ENCODE results near the gene ADAMTS20.

The ADAMTS20 gene

GRCh38 chr12:43493261-43493797 lies 58.7 kb downstream of the ADAMTS20 start:
- in situ Hi-C loops (cut with MboI; ENCODE audit: low pct_unique_long_range_greater_than_20kb, low sequenced_read_pairs): no loop called here
- DNase-seq: no peak

DNA sequence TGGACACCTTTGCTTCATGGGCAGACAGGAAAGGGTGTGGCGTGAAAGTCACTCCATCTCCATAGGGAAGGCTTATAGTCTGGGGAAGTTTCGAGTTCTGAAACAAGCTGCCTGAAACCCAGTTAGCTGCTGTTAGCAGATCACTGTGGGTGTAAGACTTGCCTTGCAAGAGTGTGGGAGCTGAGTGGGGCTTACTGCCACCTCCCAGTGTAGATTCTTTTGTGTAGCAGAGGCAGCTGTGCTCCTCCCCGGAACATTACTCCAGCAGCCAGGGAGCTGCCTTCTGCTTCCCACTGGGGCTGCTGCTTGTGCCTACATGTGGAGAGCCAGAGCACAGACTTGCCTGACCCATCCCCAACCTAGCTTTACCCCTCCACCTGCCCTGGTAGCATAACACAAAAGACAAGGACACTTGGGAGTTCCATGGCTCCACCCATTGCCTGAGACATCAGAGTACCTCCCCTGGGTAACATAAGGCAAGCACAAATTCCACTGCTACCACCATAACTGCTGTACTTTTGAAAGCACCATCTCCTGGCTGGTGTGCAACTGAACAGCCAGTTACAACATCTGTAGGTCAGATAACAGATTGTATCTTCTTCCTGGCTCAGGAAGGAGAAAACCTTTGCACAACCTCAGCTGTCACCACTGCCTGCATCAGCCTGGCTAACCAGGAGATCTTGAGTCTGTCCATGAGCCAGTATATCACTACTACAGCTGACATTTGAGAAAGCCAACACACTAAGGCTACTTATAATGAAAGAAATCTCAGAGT lies 69.5 kb downstream of the ADAMTS20 start:
- in situ Hi-C loops (cut with MboI; ENCODE audit: low pct_unique_long_range_greater_than_20kb, low sequenced_read_pairs): no loop called here
- no peak for DNase-seq

DNA sequence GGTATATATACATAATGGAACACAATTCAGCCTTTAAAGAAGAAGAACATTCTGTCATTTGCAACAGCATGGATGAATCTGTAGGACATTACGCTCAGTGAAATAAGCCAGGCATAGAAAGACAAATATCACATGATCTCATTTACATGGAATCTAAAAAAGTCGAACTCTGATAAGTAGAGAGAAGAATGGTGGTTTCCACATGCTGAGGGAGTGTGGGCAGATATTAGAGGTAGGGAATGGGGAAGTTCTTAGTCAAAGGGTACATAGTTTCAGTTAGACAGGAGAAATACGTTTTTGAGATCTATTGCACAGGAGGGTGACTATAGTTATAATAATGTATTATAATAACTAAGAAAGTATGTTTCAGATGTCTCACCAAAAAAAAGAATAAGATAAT lies 71.4 kb downstream of the ADAMTS20 start:
- peak; percentile 9 for DNase-seq
- in situ Hi-C loops (cut with MboI; ENCODE audit: low pct_unique_long_range_greater_than_20kb, low sequenced_read_pairs): no loop called here

- no peak for DNase-seq
- in situ Hi-C loops (cut with MboI; ENCODE audit: low pct_unique_long_range_greater_than_20kb, low sequenced_read_pairs): no loop called here
Observed at GRCh38 chr12:43462741-43463140, 89.3 kb downstream of the ADAMTS20 start.

GRCh38 chr12:43462080-43462479 lies 89.9 kb downstream of the ADAMTS20 start:
- DNase-seq: no peak
- in situ Hi-C loops (cut with MboI; ENCODE audit: low pct_unique_long_range_greater_than_20kb, low sequenced_read_pairs): no loop called here

DNA sequence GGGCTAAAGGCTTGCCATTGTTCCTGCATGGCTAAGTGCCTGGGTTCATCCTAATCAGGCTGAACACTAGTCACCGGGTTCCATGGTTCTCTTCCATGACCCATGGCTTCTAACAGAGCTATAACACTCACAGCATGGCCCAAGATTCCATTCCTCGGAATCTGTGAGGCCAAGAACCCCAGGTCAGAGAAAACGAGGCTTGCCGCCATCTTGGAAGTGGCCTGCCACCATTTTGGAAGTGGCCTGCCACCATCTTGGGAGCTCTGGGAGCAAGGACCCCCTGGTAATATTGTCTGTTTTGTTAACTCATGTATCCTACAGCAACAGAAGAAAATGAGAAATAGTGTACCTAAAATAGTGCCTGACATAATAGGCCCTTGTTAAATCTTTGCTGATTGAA lies 92.7 kb downstream of the ADAMTS20 start:
- no peak for DNase-seq
- in situ Hi-C loops (cut with MboI; ENCODE audit: low pct_unique_long_range_greater_than_20kb, low sequenced_read_pairs): no loop called here

DNA sequence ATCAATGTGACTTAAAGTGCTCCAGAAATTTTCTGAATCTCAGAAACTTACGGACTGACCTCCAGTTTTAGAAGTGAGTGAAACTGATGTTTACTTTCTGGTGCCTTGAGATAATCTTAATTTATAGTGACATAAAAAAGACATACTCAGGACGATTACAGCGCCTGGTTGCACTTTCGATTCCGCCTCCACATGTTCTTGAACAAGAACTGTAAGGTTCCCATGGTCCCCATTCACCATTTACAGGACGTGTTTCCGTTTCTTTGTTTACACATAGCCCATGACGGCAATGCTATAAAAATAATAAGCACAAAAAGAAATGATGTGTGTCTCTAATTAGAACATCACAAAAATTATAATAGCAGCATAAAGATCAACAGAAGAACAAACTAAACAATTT lies 98.2 kb downstream of the ADAMTS20 start:
- no peak for DNase-seq

GRCh38 chr12:43444940-43445564 lies 107.0 kb downstream of the ADAMTS20 start:
- in situ Hi-C loops (cut with MboI; ENCODE audit: low pct_unique_long_range_greater_than_20kb, low sequenced_read_pairs): no loop called here
- DNase-seq: peak; percentile 63

More for the DNA sequence above, 98.2 kb downstream of the ADAMTS20 start:
- in situ Hi-C loops (cut with MboI; ENCODE audit: low pct_unique_long_range_greater_than_20kb, low sequenced_read_pairs): no loop called here

GRCh38 chr12:43436597-43436996 lies 115.4 kb downstream of the ADAMTS20 start:
- in situ Hi-C loops (cut with MboI; ENCODE audit: low pct_unique_long_range_greater_than_20kb, low sequenced_read_pairs): no loop called here
- DNase-seq: no peak

DNA sequence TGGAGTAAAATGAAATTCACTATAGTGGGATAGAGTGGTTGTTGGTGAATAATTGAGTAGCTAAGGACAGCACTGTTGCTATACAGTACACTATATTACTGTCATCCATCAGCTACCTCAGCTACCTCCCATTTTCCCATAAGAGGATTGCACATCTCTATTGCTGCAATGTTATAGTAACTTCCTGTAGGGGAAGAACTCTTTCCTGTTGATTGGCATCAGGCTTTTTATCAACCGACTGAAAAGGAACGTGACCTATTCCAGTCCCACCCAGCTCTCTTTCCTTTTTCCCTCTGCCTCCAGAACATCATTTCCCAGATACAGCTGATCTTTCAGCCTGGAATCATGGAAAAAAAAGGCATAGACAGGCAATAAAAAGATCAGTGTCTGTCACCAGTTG lies 117.4 kb downstream of the ADAMTS20 start:
- in situ Hi-C loops (cut with MboI; ENCODE audit: low pct_unique_long_range_greater_than_20kb, low sequenced_read_pairs): no loop called here
- no peak for DNase-seq

- DNase-seq: no peak
- in situ Hi-C loops (cut with MboI; ENCODE audit: low pct_unique_long_range_greater_than_20kb, low sequenced_read_pairs): no loop called here
Observed at GRCh38 chr12:43428088-43428600, 123.9 kb downstream of the ADAMTS20 start.

GRCh38 chr12:43425361-43425760 lies 126.6 kb downstream of the ADAMTS20 start:
- in situ Hi-C loops (cut with MboI; ENCODE audit: low pct_unique_long_range_greater_than_20kb, low sequenced_read_pairs): no loop called here
- DNase-seq: no peak

GRCh38 chr12:43416981-43417380 lies 135.0 kb downstream of the ADAMTS20 start:
- DNase-seq: no peak
- in situ Hi-C loops (cut with MboI; ENCODE audit: low pct_unique_long_range_greater_than_20kb, low sequenced_read_pairs): no loop called here

DNA sequence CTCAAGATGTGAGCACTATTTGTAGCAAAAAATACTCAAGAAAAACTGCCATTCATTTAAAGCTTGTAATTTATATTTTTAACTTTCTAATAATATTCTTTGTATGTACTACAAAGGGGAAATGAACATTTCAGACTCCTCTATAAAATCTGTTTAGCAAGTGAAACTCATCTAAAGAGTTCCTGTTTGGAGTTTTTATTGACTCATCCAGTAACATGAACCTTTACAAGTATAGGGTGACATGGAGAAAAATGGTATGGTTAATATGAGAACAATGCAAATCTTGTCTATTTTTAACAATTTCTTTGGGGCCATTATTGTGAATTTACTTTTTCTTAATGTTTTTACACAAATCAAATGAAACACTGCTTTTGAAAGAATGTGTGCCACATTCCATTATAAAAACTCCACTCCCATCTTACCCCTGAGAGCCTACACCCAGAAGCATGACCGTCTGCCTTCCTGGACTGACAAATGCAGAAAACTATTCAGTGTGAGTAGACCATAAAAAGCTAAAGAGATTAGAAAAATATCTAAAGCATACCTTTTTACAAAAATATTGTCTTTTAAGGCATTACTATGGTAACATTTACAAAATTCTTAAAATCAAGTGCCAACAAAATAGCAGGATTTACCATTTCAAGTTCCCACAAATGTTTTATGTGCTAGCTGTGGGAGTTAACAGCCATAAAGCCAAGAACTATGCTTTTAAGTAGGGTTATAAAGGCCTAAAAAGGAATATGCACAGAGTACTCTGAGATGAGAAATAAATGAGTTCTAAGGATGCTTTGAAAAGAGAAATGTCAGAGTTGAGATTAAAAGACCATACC lies 144.0 kb downstream of the ADAMTS20 start:
- DNase-seq: no peak
- in situ Hi-C loops (cut with MboI; ENCODE audit: low pct_unique_long_range_greater_than_20kb, low sequenced_read_pairs): no loop called here

- no peak for DNase-seq
- in situ Hi-C loops (cut with MboI; ENCODE audit: low pct_unique_long_range_greater_than_20kb, low sequenced_read_pairs): no loop called here
Observed at GRCh38 chr12:43406801-43407200, 145.2 kb downstream of the ADAMTS20 start.

GRCh38 chr12:43402436-43402835 lies 149.6 kb downstream of the ADAMTS20 start:
- DNase-seq: no peak
- in situ Hi-C loops (cut with MboI; ENCODE audit: low pct_unique_long_range_greater_than_20kb, low sequenced_read_pairs): no loop called here

GRCh38 chr12:43401096-43401495 lies 150.9 kb downstream of the ADAMTS20 start:
- no peak for DNase-seq
- in situ Hi-C loops (cut with MboI; ENCODE audit: low pct_unique_long_range_greater_than_20kb, low sequenced_read_pairs): no loop called here

- DNase-seq: no peak
- in situ Hi-C loops (cut with MboI; ENCODE audit: low pct_unique_long_range_greater_than_20kb, low sequenced_read_pairs): no loop called here
Observed at GRCh38 chr12:43396671-43397070, 155.3 kb downstream of the ADAMTS20 start.

GRCh38 chr12:43392116-43392515 lies 159.9 kb downstream of the ADAMTS20 start:
- in situ Hi-C loops (cut with MboI; ENCODE audit: low pct_unique_long_range_greater_than_20kb, low sequenced_read_pairs): no loop called here
- DNase-seq: no peak

DNA sequence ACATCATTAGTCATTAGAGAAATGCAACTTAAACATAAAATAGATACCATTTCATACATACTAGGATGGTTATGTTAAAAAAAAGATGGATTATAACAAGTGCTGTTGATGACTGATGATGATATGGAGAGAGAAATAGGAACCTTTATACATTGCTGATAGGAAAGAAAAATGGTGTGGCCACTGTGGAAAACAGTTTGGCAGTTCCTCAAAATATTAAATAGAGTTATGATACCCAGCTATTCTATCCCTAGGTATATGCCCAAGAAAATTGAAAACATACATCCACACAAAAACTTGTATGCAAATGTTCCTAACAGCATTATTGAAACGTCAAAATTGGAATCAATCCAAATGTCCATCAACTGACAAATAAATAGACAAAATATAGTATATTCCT lies 170.1 kb downstream of the ADAMTS20 start:
- no peak for DNase-seq
- in situ Hi-C loops (cut with MboI; ENCODE audit: low pct_unique_long_range_greater_than_20kb, low sequenced_read_pairs): no loop called here
